ENCODE measurements around the gene SLC35F1. TPM values are rescaled to one million over a fixed set of nuclear protein-coding genes. Genes with fewer than 3 reads are reported as not detected.
"Not testable (repeated sequence)": the region's sequence is repeated elsewhere in the genome, so short reads cannot be mapped to it uniquely, and the experiment has no call there.

The SLC35F1 gene
- total and polyA plus RNA-seq, 5 donors = 1.0 to 2.4 (median 2.0) TPM

- ATAC-seq (no peak), DNase-seq (no peak)
- Histone ChIP-seq H3K4me1 (ENCODE audit: control insufficient read depth, insufficient read depth, low read length) (no peaks in the 10 kb centered on the region), H3K27me3 (ENCODE audit: control insufficient read depth, insufficient read depth) (no peaks in the 10 kb centered on the region), H3K9me3 (ENCODE audit: control insufficient read depth, low read length) (no peaks in the 10 kb centered on the region), H3K27ac (ENCODE audit: low read length) (no peak overlapping the region), H3K4me3 (ENCODE audit: low read length) (no peak overlapping the region)
- intact Hi-C loops (cut with DNase I) = no loop called here
- 77% methylated on average over 3 of the region's 3 CpGs for WGBS
These were observed 51.5 kb downstream of the SLC35F1 start for GRCh38 chr6:117958536-117958935.

- Histone ChIP-seq H3K27ac (ENCODE audit: low read length) (no peak overlapping the region), H3K9me3 (ENCODE audit: control insufficient read depth, low read length) (no peaks in the 10 kb centered on the region), H3K4me3 (ENCODE audit: low read length) (no peak overlapping the region), H3K4me1 (ENCODE audit: control insufficient read depth, insufficient read depth, low read length) (no peaks in the 10 kb centered on the region), H3K27me3 (ENCODE audit: control insufficient read depth, insufficient read depth) (no peaks in the 10 kb centered on the region)
- ATAC-seq (no peak), DNase-seq (no peak)
- WGBS = 57% methylated on average over 1 of the region's 1 CpG
- intact Hi-C loops (cut with DNase I) = no loop called here
These were observed 53.8 kb downstream of the SLC35F1 start for GRCh38 chr6:117960877-117961276.

- Histone ChIP-seq H3K4me1 (ENCODE audit: control insufficient read depth, insufficient read depth, low read length) (no peaks in the 10 kb centered on the region), H3K4me3 (ENCODE audit: low read length) (no peak overlapping the region), H3K27me3 (ENCODE audit: control insufficient read depth, insufficient read depth) (no peaks in the 10 kb centered on the region), H3K27ac (ENCODE audit: low read length) (no peak overlapping the region), H3K9me3 (ENCODE audit: control insufficient read depth, low read length) (no peaks in the 10 kb centered on the region)
- no peak for ATAC-seq
- intact Hi-C loops (cut with DNase I) = no loop called here
- no peak for DNase-seq
- 59% methylated on average over 3 of the region's 3 CpGs for WGBS
These were observed 54.2 kb downstream of the SLC35F1 start for GRCh38 chr6:117961301-117961700.

- H3K4me3 ChIP-seq (ENCODE audit: low read length); intact Hi-C loops (cut with DNase I); DNase-seq; H3K9me3 ChIP-seq (ENCODE audit: control insufficient read depth, low read length); ATAC-seq; H3K27ac ChIP-seq (ENCODE audit: low read length); H3K27me3 ChIP-seq (ENCODE audit: control insufficient read depth, insufficient read depth); H3K4me1 ChIP-seq (ENCODE audit: control insufficient read depth, insufficient read depth, low read length): not testable (repeated sequence)
- 75% methylated on average over 7 of the region's 7 CpGs for WGBS
These were observed 58.7 kb downstream of the SLC35F1 start for GRCh38 chr6:117965763-117966162.

- intact Hi-C loops (cut with DNase I) = no loop called here
These were observed 64.6 kb downstream of the SLC35F1 start for GRCh38 chr6:117971637-117972036.

GRCh38 chr6:117974914-117975627, 68.0 kb downstream of the SLC35F1 start:
- 77% methylated on average over 1 of the region's 1 CpG for WGBS
- ATAC-seq (no peak), DNase-seq (no peak)
- intact Hi-C loops (cut with DNase I) = loop anchor here in 1 of 4 donors (5.0 kb wide), 1 partner anchor 287 kb away; no protein-coding TSS in a partner anchor
- Histone ChIP-seq H3K27me3 (ENCODE audit: control insufficient read depth, insufficient read depth) (no peaks in the 10 kb centered on the region), H3K9me3 (ENCODE audit: control insufficient read depth, low read length) (no peaks in the 10 kb centered on the region), H3K27ac (ENCODE audit: low read length) (no peak overlapping the region), H3K4me3 (ENCODE audit: low read length) (no peak overlapping the region), H3K4me1 (ENCODE audit: control insufficient read depth, insufficient read depth, low read length) (no peaks in the 10 kb centered on the region)

More at GRCh38 chr6:117971637-117972036, 64.6 kb downstream of the SLC35F1 start:
- DNase-seq (no peak), ATAC-seq (no peak)
- Histone ChIP-seq H3K27ac (ENCODE audit: low read length) (no peak overlapping the region), H3K27me3 (ENCODE audit: control insufficient read depth, insufficient read depth) (no peaks in the 10 kb centered on the region), H3K4me1 (ENCODE audit: control insufficient read depth, insufficient read depth, low read length) (no peaks in the 10 kb centered on the region), H3K4me3 (ENCODE audit: low read length) (no peak overlapping the region), H3K9me3 (ENCODE audit: control insufficient read depth, low read length) (no peaks in the 10 kb centered on the region)

- WGBS = 12% methylated on average over 2 of the region's 2 CpGs
- no peak for DNase-seq
- H3K4me3 ChIP-seq (ENCODE audit: low read length) = no peak overlapping the region
These were observed 69.1 kb downstream of the SLC35F1 start for GRCh38 chr6:117976030-117976651.

GRCh38 chr6:117985916-117986315, 78.9 kb downstream of the SLC35F1 start:
- DNase-seq (no peak), ATAC-seq (no peak)
- intact Hi-C loops (cut with DNase I) = no loop called here
- Histone ChIP-seq H3K9me3 (ENCODE audit: control insufficient read depth, low read length) (no peaks in the 10 kb centered on the region), H3K27ac (ENCODE audit: low read length) (no peak overlapping the region), H3K4me1 (ENCODE audit: control insufficient read depth, insufficient read depth, low read length) (no peaks in the 10 kb centered on the region), H3K4me3 (ENCODE audit: low read length) (no peak overlapping the region), H3K27me3 (ENCODE audit: control insufficient read depth, insufficient read depth) (no peaks in the 10 kb centered on the region)
- WGBS = 76% methylated on average over 1 of the region's 1 CpG

More at GRCh38 chr6:117976030-117976651, 69.1 kb downstream of the SLC35F1 start:
- intact Hi-C loops (cut with DNase I) = loop anchor here in 1 of 4 donors (5.0 kb wide), 1 partner anchor 286 kb away; no protein-coding TSS in a partner anchor
- Histone ChIP-seq H3K27ac (ENCODE audit: low read length) (no peak overlapping the region), H3K27me3 (ENCODE audit: control insufficient read depth, insufficient read depth) (no peaks in the 10 kb centered on the region), H3K4me1 (ENCODE audit: control insufficient read depth, insufficient read depth, low read length) (no peaks in the 10 kb centered on the region), H3K9me3 (ENCODE audit: control insufficient read depth, low read length) (no peaks in the 10 kb centered on the region)
- ATAC-seq = no peak

- Histone ChIP-seq H3K27me3 (ENCODE audit: control insufficient read depth, insufficient read depth) (no peaks in the 10 kb centered on the region), H3K4me3 (ENCODE audit: low read length) (no peak overlapping the region), H3K27ac (ENCODE audit: low read length) (no peak overlapping the region), H3K9me3 (ENCODE audit: control insufficient read depth, low read length) (no peaks in the 10 kb centered on the region), H3K4me1 (ENCODE audit: control insufficient read depth, insufficient read depth, low read length) (no peaks in the 10 kb centered on the region)
- DNase-seq (no peak), ATAC-seq (no peak)
- intact Hi-C loops (cut with DNase I) = no loop called here
- WGBS = 61% methylated on average over 4 of the region's 4 CpGs
These were observed 79.3 kb downstream of the SLC35F1 start for GRCh38 chr6:117986396-117986795.

- Histone ChIP-seq H3K4me1 (ENCODE audit: control insufficient read depth, insufficient read depth, low read length) (no peaks in the 10 kb centered on the region), H3K27ac (ENCODE audit: low read length) (no peak overlapping the region), H3K9me3 (ENCODE audit: control insufficient read depth, low read length) (no peaks in the 10 kb centered on the region), H3K4me3 (ENCODE audit: low read length) (no peak overlapping the region), H3K27me3 (ENCODE audit: control insufficient read depth, insufficient read depth) (no peaks in the 10 kb centered on the region)
- DNase-seq (no peak), ATAC-seq (no peak)
- intact Hi-C loops (cut with DNase I) = no loop called here
- WGBS = 63% methylated on average over 3 of the region's 3 CpGs
These were observed 82.0 kb downstream of the SLC35F1 start for GRCh38 chr6:117989086-117989485.

GRCh38 chr6:117990151-117990550, 83.1 kb downstream of the SLC35F1 start:
- Histone ChIP-seq H3K27me3 (ENCODE audit: control insufficient read depth, insufficient read depth) (no peaks in the 10 kb centered on the region), H3K4me1 (ENCODE audit: control insufficient read depth, insufficient read depth, low read length) (no peaks in the 10 kb centered on the region), H3K4me3 (ENCODE audit: low read length) (no peak overlapping the region), H3K27ac (ENCODE audit: low read length) (no peak overlapping the region), H3K9me3 (ENCODE audit: control insufficient read depth, low read length) (no peaks in the 10 kb centered on the region)
- ATAC-seq (no peak), DNase-seq (no peak)
- WGBS = 22% methylated on average over 1 of the region's 1 CpG
- intact Hi-C loops (cut with DNase I) = no loop called here
